Activated naive CD8-positive, alpha-beta T cell treated with anti-CD3 and anti-CD28 coated beads, Interleukin-2, amount 50 U/mL, for 24 hours (primary cell): ENCODE data around the gene MPL.
"Not testable (repeated sequence)": the region's sequence is repeated elsewhere in the genome, so short reads cannot be mapped to it uniquely, and the experiment has no call there.

Source experiments
- ATAC-seq: fragments of 150-1000 bp; cut with Tn5 transposase; one replicate; pipeline ENCODE4 v1.10.0; 2021
- DNase-seq: peaks from one replicate; pipeline ENCODE4 v3.0.0; 2021
- H3K27ac Mint-ChIP-seq: one replicate; pipeline ENCODE4 v1.8.0; 2021; ENCODE audit warnings: mild to moderate bottlenecking, mixed read lengths
- H3K27me3 Mint-ChIP-seq: one replicate; pipeline ENCODE4 v1.8.0; 2021; ENCODE audit warnings: mixed read lengths
- H3K36me3 Mint-ChIP-seq: one replicate; pipeline ENCODE4 v1.8.0; 2021; ENCODE audit warnings: low read depth, mixed read lengths
- H3K4me1 Mint-ChIP-seq: one replicate; pipeline ENCODE4 v1.8.0; 2021; ENCODE audit warnings: mixed read lengths
- H3K4me3 Mint-ChIP-seq: one replicate; pipeline ENCODE4 v1.8.0; 2021; ENCODE audit warnings: mild to moderate bottlenecking, moderate library complexity, mixed read lengths
- H3K9me3 Mint-ChIP-seq: one replicate; pipeline ENCODE4 v1.8.0; 2021; ENCODE audit warnings: mixed read lengths

The MPL gene

DNA sequence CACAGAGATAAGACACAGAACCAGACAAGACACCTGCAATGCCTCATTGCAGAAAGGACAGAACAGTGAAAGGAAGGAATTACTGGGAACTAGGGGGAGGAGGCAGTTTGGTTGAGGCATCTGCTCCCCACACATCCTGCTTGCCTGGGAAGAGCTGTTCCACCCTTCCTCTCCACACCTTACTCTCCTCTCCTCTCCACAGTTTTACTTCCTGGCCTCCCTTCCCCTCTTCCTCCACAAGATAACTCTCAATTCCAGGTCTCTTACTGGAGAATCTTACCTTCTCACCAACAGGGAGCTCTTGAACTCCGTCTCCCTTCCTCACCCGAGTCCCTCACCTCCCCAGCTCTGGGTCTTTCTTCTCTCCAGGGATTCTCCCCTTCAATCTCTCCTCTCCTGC, 28.1 kb downstream of the MPL start:
- no peak for ATAC-seq
- peaks cover 57% of the 10 kb centered on the region for H3K36me3 Mint-ChIP-seq
- H3K27ac Mint-ChIP-seq, result peak overlapping the region; percentile 74
- DNase-seq, result no peak
- H3K9me3 Mint-ChIP-seq, result no peaks in the 10 kb centered on the region
- H3K27me3 Mint-ChIP-seq, result no peaks in the 10 kb centered on the region
- peak overlapping the region; percentile 100 for H3K4me3 Mint-ChIP-seq
- H3K4me1 Mint-ChIP-seq, result peaks cover 55% of the 10 kb centered on the region

DNA sequence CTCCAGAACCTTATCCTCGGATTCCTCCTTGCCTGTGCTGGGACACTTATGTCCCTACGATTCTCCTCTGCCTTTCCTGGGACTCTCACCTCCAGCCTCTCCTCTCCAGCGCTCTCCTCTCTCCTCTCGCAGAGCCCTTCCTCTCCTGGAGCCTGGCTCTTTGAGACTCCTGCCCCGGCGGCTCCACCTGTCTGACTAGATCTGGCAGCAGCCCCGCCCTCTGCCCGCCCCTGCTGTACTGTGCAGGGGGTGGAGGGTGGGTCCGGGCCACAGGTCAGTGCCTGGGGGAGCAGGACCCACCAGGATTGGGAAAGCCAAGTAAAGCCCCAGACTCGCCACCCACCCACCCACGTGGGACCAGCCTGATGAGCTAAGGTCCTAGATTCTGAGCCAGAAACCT, 28.6 kb downstream of the MPL start:
- H3K27ac Mint-ChIP-seq, result peak overlapping the region; percentile 74
- no peaks in the 10 kb centered on the region for H3K9me3 Mint-ChIP-seq
- peak overlapping the region; percentile 100 for H3K4me3 Mint-ChIP-seq
- H3K27me3 Mint-ChIP-seq, result no peaks in the 10 kb centered on the region
- DNase-seq, result no peak
- H3K36me3 Mint-ChIP-seq, result peaks cover 52% of the 10 kb centered on the region
- ATAC-seq, result no peak
- H3K4me1 Mint-ChIP-seq, result peaks cover 52% of the 10 kb centered on the region

DNA sequence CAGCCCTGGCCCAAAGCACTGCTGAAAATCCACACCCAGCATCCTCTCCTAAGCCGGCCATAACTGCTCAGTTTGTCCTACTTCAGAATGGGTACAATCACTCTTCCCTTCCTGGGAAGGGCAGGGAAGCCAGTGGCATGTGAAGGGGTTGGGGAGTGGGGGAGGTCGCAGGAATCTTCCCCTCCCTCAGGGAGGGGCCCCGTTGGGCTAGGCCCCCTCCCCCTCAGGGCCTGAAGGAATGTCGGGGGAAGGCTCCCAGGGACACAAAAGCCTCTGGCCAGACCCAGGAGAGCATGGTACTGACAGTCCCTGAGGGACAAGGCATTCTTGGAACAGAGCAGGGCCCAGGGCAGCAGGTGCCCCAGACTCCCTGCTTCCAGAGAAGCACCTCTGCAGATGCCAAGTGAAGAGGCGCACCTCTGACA, 29.0 kb downstream of the MPL start:
- DNase-seq (no peak), ATAC-seq (no peak)
- Mint-ChIP-seq H3K4me3 (peak overlapping the region; percentile 100), H3K27ac (peak overlapping the region; percentile 88), H3K27me3 (no peaks in the 10 kb centered on the region), H3K9me3 (no peaks in the 10 kb centered on the region), H3K4me1 (peaks cover 48% of the 10 kb centered on the region), H3K36me3 (peaks cover 47% of the 10 kb centered on the region)

DNA sequence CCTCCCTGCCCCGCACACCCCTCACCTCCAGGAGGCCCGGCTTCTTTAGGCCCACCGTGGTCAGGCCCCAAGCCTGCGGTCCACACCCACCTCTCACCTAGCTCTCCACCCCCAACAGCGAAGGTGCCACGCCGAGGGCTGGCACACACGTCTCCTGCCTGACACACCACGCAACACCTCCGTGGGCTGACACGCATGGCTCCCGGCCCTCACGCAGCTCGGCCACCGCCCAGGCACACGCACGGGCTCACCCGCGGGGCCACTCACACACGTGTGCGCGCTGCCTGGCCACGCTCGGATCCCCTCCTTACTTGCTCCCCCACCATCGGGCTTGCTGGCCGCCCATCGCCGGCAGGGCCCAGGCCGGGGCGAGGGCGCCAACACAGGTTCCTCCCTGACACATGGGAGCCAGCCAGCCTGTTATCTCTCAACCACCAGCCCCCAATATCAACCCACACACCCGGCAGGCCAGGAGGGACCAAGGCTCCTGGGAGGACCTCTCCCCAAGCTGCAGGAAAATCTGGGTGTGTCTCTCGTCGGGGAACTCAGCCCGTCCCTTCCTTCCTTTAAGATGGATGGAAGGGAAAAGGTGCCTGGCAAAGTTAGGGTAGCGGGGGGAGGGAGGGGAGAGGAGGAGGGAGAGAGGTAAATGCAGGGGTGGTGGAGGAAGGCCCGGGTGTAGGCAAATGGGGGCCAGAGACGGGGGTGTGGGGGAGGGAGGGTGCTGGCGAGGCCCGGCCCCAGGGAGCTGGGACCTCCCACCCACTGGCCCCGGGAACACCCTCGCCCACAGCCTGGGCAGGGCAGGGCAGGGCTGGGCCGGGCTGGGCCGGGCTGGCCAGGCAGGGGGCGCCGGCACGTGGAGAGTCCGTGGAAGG, 29.6 kb downstream of the MPL start:
- peaks cover 41% of the 10 kb centered on the region for H3K36me3 Mint-ChIP-seq
- H3K9me3 Mint-ChIP-seq, result no peaks in the 10 kb centered on the region
- ATAC-seq (peak; percentile 57), DNase-seq (peak; percentile 37)
- peaks cover 42% of the 10 kb centered on the region for H3K4me1 Mint-ChIP-seq
- peak overlapping the region; percentile 100 for H3K4me3 Mint-ChIP-seq
- no peaks in the 10 kb centered on the region for H3K27me3 Mint-ChIP-seq
- peak overlapping the region; percentile 88 for H3K27ac Mint-ChIP-seq

DNA sequence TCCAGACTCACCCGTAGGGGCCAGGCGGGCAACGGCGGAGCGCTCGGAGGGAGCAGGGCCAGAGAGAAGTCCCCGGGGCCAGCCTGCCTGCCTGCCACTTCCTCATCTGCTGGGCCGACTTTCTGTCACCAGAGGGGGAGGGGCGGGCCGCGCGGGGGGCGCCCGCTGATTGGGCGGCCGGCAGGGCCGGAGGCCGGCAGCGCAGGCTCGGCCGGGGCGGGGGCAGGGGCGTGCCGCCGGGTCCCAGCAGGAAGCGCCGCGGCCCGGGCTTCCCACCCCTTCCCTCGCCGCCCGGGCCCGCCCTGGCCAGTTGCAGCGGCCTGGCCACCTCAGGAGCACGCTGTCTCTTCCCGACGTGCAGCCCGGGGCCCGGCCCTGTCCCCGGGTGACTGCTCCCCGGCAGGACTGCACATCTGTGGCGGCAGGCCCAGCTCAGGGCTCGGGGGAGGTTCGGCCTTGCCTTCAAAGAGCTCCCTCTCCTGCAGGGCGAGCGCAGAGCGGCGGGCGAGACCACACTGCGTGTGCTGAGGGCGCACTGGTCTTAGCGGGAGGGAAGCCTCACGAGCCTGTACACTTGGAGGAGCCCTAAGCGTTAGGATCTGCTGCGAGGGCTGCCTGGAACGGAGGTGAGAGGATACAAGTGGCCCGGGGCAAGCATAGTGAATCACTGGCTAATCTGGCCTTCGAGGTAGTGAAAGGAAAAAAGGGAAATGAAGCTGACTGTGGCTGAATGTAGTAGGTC, 30.5 kb downstream of the MPL start, which contains the start of gene ELOVL1:
TSS of gene ELOVL1 (minus strand) at position 108 of the 742 bp plus-strand sequence. CDS start 2,402 bp downstream, outside the sequence.
- Mint-ChIP-seq H3K27ac (peak within 1 kb of the TSS; percentile 99), H3K4me3 (peak within 1 kb of the TSS; percentile 100), H3K4me1 (peaks cover 41% of the 10 kb centered on the region), H3K9me3 (no peaks in the 10 kb centered on the region), H3K27me3 (no peaks in the 10 kb centered on the region), H3K36me3 (peaks cover 36% of the 10 kb centered on the region)
- peak; percentile 83 for ATAC-seq
- DNase-seq, result peak; percentile 93

DNA sequence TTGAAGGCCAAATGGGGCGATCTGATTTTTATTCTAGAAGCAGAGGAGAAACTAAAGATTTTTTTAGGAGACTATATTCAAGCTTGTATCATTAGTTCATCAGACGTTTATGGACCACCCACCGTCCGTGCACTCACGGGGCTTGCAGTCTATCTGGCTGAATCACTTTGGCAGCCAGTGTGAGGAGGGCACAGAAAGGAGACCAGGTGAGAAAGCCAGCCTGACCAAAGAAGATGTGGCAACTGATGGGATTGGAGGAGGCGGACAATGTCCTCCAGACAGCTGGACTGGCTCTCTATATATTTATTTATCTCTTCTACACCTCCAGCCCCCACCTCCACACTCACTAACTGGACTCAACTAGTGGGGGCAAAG, 31.0 kb downstream of the MPL start:
- H3K36me3 Mint-ChIP-seq, result peaks cover 32% of the 10 kb centered on the region
- H3K4me3 Mint-ChIP-seq, result peak overlapping the region; percentile 100
- no peak for DNase-seq
- no peak for ATAC-seq
- H3K9me3 Mint-ChIP-seq, result no peaks in the 10 kb centered on the region
- H3K27me3 Mint-ChIP-seq, result no peaks in the 10 kb centered on the region
- H3K27ac Mint-ChIP-seq, result peak overlapping the region; percentile 99
- peaks cover 37% of the 10 kb centered on the region for H3K4me1 Mint-ChIP-seq

DNA sequence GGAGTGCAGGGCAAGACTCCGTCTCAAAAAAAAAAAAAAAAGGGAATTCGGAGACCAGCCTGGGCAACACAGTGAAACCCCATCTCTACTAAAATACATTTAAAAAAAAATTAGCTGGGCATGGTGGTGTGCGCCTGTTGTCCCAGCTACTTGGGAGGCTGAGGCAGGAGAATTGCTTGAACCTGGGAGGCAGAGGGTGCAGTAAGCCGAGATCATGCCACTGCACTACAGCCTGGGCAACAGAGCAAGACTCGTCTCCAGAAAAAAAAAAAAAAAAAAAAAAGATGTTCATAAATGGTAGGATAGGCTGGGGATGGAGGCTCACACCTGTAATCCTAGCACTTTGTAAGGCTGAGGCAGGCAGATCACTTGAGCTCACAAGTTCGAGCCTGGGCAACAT, 32.2 kb downstream of the MPL start:
- H3K27me3 Mint-ChIP-seq, H3K9me3 Mint-ChIP-seq, DNase-seq, ATAC-seq, H3K27ac Mint-ChIP-seq, H3K4me3 Mint-ChIP-seq: not testable (repeated sequence)
- Mint-ChIP-seq H3K4me1 (peaks cover 32% of the 10 kb centered on the region), H3K36me3 (peaks cover 22% of the 10 kb centered on the region)

DNA sequence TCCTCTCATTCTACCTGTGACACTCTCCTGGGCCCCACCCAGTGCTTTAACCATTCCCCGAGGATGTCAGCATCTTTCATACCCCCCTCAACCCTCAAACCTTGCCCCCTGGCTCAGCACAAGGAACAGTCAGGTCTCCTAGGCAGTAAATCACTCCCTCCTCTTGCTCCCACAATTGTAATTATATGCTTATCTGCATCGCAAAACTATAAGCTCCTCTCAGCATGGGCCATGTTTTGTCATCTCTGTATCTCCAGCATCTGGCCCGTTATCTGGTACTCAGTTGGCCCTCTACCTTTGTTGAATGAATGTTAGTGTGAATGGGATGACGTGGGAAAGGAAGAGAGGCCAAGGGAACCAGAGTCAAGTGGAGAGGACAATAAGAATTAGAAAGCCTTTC, 32.9 kb downstream of the MPL start:
- H3K4me1 Mint-ChIP-seq, result peaks cover 25% of the 10 kb centered on the region
- DNase-seq (no peak), ATAC-seq (no peak)
- H3K27ac Mint-ChIP-seq, result no peak overlapping the region
- no peaks in the 10 kb centered on the region for H3K9me3 Mint-ChIP-seq
- no peaks in the 10 kb centered on the region for H3K27me3 Mint-ChIP-seq
- peaks cover 15% of the 10 kb centered on the region for H3K36me3 Mint-ChIP-seq
- no peak overlapping the region for H3K4me3 Mint-ChIP-seq

DNA sequence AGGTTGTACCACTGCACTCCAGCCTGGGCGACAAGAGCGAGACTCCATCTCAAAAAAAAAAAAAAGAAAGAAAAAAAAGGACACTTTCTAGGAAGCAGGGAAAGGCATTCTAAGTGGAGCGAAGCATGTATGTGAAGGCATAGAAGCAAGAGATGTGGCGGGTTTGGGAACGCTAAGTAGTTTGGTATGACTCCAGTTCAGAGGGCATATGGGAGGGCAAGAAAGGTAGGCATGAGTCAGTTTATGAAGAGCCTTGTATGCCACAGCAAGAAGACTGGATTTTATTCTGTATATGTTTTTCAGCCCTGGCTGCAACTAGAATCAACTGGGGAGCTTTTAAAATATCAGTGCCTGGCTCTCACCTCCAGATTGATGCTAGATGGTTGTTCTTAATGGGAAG, 34.6 kb downstream of the MPL start:
- no peak for ATAC-seq
- Mint-ChIP-seq H3K27me3 (no peaks in the 10 kb centered on the region), H3K36me3 (peaks cover 7% of the 10 kb centered on the region), H3K9me3 (no peaks in the 10 kb centered on the region), H3K4me3 (no peak overlapping the region), H3K4me1 (peaks cover 15% of the 10 kb centered on the region), H3K27ac (no peak overlapping the region)
- DNase-seq, result no peak

DNA sequence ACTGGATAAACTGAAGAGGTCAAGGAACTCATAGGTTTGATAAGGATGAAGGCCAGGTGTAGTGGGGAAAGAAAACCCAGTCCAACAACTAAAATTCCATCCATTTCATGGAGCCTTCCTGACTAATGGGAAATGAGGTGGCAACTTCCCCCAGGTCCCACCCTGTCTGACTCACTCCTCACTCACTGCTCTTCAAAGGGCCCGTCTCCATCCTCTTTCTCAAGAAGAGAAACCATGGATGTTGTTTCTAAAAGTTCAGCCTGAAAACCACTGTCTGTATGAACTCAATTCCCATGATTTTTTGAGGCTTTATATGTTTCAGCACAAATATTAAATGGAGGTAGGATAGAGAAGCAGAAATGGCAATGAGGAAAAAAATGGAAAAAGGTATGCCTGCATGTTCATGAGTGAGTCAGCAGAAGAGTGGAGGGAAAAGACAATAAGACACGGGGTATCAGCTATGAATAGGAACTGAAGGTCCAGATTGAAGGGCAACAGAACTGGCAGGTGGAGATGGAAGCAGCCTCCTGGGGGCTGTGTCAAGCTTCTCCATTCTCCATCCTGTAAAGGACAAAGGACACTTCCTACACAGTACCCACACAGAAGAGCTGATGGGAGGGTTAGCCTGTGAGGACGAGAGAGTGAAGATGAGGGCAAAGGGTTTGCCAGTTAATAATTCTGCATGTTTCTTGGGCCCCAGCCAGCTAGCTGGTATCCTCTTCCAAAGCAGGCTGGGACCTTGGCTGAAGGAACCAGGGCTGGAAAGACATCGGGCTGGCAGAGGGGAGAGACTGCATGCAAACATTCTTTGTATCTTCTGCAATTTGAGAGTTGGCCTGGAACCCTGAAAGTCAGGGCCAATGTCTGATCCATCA, 35.7 kb downstream of the MPL start:
- no peak for ATAC-seq
- Mint-ChIP-seq H3K9me3 (no peaks in the 10 kb centered on the region), H3K4me1 (peaks cover 13% of the 10 kb centered on the region), H3K27ac (no peak overlapping the region), H3K27me3 (no peaks in the 10 kb centered on the region), H3K4me3 (no peak overlapping the region), H3K36me3 (peaks cover 6% of the 10 kb centered on the region)
- DNase-seq, result no peak

DNA sequence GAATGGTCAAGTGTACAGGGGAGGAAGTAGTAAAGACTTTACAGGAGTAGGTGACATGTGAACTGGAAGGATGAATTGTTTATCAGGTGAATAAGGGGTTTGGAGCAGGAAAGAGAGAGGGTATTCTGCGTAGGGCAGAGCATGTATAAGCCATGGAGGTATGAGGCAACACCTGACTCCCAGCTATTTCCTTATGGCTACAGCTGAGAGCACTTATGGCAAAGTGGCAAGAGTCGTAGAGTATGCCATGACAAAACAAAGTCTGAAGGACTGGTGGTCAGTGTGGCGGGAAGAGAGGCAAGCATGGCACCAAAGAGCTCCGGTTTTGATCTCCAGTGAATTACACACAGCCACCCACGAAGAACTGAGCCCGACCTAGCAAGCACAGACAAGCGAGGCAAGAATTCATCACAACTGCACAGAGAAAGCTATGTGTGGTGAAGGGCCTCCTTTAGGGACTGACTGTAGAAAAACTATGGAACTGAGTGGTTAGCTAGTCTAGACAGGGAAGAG, 39.2 kb downstream of the MPL start:
- no peak overlapping the region for H3K27ac Mint-ChIP-seq
- no peaks in the 10 kb centered on the region for H3K27me3 Mint-ChIP-seq
- H3K4me1 Mint-ChIP-seq, result peaks cover 4% of the 10 kb centered on the region
- DNase-seq (no peak), ATAC-seq (no peak)
- H3K36me3 Mint-ChIP-seq, result peaks cover 7% of the 10 kb centered on the region
- H3K9me3 Mint-ChIP-seq, result no peaks in the 10 kb centered on the region
- no peak overlapping the region for H3K4me3 Mint-ChIP-seq

DNA sequence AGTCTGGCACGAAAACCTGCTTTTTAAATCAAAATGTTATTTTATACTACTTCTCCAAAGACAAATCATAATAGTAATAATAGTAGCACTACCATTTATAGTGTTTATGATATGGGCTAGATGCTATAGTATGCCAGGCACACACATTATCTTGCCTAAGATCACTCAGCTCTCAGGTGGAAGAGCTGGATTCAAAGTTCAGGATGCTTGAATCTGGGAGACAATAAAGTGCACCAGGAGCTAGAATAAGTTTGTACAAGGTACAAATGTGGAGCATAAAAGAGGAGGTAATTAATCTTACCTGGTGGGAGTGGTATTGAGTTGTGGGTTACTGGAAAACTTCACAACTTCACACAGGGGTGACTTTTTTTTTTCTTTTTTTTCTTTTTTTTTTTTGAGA, 40.2 kb downstream of the MPL start:
- DNase-seq, result no peak

DNA sequence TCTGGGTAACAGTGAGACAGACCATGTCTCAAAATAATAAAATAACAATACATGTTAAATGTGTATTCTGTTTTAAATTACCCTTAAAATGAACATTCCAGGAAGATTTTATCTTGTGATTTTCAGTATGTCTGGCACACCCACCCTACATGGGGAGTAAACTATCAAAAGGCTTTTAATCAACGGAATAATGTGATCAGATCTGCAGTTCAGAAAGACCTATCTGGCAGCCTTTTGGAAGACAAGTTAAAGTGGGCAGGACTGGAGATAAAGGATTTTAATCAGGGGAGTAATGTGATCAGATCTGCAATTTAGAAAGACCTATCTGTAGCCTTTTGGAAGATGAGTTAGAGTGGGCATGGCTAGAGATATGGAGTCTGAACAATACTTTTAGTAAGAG, 41.9 kb downstream of the MPL start:
- H3K9me3 Mint-ChIP-seq, result no peaks in the 10 kb centered on the region
- peaks cover 18% of the 10 kb centered on the region for H3K36me3 Mint-ChIP-seq
- H3K27ac Mint-ChIP-seq, result no peak overlapping the region
- no peaks in the 10 kb centered on the region for H3K27me3 Mint-ChIP-seq
- DNase-seq (no peak), ATAC-seq (no peak)
- H3K4me3 Mint-ChIP-seq, result no peak overlapping the region
- H3K4me1 Mint-ChIP-seq, result peaks cover 4% of the 10 kb centered on the region

More for the DNA sequence above, 40.2 kb downstream of the MPL start:
- no peak overlapping the region for H3K27ac Mint-ChIP-seq
- H3K36me3 Mint-ChIP-seq, result peaks cover 11% of the 10 kb centered on the region
- no peaks in the 10 kb centered on the region for H3K27me3 Mint-ChIP-seq
- ATAC-seq, result no peak
- H3K4me1 Mint-ChIP-seq, result peaks cover 4% of the 10 kb centered on the region
- no peak overlapping the region for H3K4me3 Mint-ChIP-seq
- no peaks in the 10 kb centered on the region for H3K9me3 Mint-ChIP-seq

DNA sequence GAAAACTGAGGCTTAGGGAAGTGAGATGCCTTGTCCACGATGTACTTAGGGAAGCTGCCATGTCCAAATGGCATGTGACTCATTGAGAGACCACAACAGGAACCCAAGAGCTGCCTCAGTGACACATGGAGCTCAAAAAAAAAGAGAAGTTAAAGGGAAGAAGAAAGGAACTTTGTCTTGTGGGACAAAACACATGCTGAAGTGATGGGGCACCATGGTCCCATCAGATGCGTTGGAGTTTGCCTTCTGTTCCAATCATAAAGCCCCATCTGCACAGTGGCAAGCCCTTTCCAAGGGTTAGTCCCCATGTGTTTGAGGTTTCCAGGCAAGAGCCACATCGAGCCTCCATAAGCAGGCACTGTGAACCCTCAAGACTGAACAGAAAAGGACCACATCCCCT, 44.0 kb downstream of the MPL start:
- Mint-ChIP-seq H3K27me3 (no peaks in the 10 kb centered on the region), H3K4me1 (peaks cover 4% of the 10 kb centered on the region), H3K27ac (no peak overlapping the region), H3K9me3 (no peaks in the 10 kb centered on the region), H3K4me3 (no peak overlapping the region), H3K36me3 (peaks cover 35% of the 10 kb centered on the region)
- no peak for ATAC-seq
- no peak for DNase-seq
